Measurements from ENCODE around the gene ZBTB21. TPM values are rescaled to one million over a fixed set of nuclear protein-coding genes. Genes with fewer than 3 reads are reported as not detected.

The ZBTB21 gene
- total and polyA plus RNA-seq, 2 experiments from 2014 or later, result 10.0 to 11.0 TPM

DNA sequence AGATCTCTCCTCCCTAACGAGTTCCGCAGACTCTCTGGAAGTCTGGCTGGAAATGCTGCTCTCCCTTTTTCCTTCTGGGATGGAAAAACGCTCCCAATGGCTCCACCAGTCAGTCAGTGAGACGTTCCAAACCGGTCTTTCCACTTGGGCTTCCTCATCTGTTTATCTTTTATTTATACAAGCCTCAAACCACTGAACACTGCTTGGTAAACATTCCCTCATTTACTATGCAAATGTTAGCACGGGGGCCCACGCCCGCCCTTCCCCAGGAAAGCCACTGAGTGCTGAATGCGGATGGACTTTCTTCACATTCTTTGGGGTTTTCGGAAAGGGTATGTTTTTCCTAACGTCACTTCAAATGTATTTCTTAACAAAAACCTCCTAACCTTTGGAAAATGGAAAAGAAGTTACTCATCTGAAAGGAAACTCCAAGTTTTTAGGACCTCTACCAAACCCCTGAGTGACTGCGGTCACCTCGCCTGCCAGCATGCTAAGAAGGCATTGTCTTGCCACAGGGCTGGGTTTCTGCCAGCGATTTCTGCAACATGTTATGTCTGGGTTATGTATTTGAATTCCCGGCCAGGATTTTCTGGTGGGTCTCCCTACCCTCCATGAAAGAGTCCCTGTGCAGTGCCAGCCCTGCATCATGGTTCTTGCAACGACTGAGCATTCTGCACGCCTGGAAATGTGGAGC is 47.0 kb upstream of the ZBTB21 start (continued):
- TF ChIP-seq, protein P1, sequence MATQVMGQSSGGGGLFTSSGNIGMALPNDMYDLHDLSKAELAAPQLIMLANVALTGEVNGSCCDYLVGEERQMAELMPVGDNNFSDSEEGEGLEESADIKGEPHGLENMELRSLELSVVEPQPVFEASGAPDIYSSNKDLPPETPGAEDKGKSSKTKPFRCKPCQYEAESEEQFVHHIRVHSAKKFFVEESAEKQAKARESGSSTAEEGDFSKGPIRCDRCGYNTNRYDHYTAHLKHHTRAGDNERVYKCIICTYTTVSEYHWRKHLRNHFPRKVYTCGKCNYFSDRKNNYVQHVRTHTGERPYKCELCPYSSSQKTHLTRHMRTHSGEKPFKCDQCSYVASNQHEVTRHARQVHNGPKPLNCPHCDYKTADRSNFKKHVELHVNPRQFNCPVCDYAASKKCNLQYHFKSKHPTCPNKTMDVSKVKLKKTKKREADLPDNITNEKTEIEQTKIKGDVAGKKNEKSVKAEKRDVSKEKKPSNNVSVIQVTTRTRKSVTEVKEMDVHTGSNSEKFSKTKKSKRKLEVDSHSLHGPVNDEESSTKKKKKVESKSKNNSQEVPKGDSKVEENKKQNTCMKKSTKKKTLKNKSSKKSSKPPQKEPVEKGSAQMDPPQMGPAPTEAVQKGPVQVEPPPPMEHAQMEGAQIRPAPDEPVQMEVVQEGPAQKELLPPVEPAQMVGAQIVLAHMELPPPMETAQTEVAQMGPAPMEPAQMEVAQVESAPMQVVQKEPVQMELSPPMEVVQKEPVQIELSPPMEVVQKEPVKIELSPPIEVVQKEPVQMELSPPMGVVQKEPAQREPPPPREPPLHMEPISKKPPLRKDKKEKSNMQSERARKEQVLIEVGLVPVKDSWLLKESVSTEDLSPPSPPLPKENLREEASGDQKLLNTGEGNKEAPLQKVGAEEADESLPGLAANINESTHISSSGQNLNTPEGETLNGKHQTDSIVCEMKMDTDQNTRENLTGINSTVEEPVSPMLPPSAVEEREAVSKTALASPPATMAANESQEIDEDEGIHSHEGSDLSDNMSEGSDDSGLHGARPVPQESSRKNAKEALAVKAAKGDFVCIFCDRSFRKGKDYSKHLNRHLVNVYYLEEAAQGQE (IDR thresholded peaks at IDR 0.05; ENCODE audit: unreplicated experiment), result no peak

DNA sequence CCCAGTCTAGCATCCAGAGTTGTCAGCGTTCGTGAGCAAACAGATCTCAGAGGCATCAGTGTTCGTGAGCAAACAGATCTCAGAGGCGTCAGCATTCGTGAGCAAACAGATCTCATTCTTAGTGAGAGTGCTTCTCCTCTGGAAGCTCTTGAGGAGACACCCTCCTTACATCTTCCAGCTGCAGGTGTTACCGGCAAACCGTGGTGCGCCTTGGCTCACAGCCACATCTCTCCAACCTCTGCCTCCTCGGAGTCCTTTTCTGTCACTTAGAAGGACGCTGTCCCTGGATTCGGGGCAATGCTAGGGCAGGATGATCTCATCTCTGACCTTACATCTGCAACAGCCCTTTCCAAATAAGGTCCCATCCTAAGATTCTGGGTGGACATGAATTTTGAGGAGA is 46.3 kb upstream of the ZBTB21 start:
- Histone ChIP-seq H3K4me3 (no peak overlapping the region), H3K79me2 (replicated peaks; ENCODE audit: insufficient read depth) (no peaks in the 10 kb centered on the region), H3K36me3 (ENCODE audit: insufficient read depth) (no peaks in the 10 kb centered on the region), H3F3A (replicated peaks; ENCODE audit: low read depth) (no peaks in the 10 kb centered on the region), H2AFZ (peak overlapping the region; percentile 26), H4K20me1 (replicated peaks; ENCODE audit: insufficient read depth) (no peaks in the 10 kb centered on the region), H3K4me2 (peak overlapping the region; percentile 28; the same call in 1 of the 2 replicates), H3K9me2 (ENCODE audit: insufficient read depth) (no peaks in the 10 kb centered on the region), H3K27me3 (ENCODE audit: insufficient read depth) (no peaks in the 10 kb centered on the region), H3K4me1 (ENCODE audit: insufficient read depth) (peaks cover 17% of the 10 kb centered on the region), H3K27ac (ENCODE audit: low read depth) (no peak overlapping the region)
- ATAC-seq (no peak), DNase-seq (ENCODE audit: low spot score) (no peak)
- Mint-ChIP-seq H3K27me3 (ENCODE audit: insufficient read depth, low read depth, poor library complexity) (peaks cover 7% of the 10 kb centered on the region), H3K9me3 (peaks cover 11% of the 10 kb centered on the region), H3K4me1 (peaks cover 29% of the 10 kb centered on the region), H3K27ac (no peak overlapping the region), H3K4me3 (no peak overlapping the region; the same call in 2 of the 3 replicates), H3K36me3 (ENCODE audit: low read depth) (no peaks in the 10 kb centered on the region)
- no peak for TF ChIP-seq ZNF114 (CRISPR knock-in tag; IDR thresholded peaks at IDR 0.05)
- no peak for TF ChIP-seq JUNB (IDR thresholded peaks at IDR 0.05; ENCODE audit: unreplicated experiment)
- TF ChIP-seq STAT1 (IDR thresholded peaks at IDR 0.05; ENCODE audit: unreplicated experiment), result no peak
- TF ChIP-seq NANOG (IDR thresholded peaks at IDR 0.05; ENCODE audit: borderline replicate concordance), result no peak
- TF ChIP-seq EZH2phosphoT487 (IDR thresholded peaks at IDR 0.05; ENCODE audit: unreplicated experiment), result no peak
- no peak for TF ChIP-seq ZNF331 (CRISPR knock-in tag; IDR thresholded peaks at IDR 0.05; ENCODE audit: low read depth)

DNA sequence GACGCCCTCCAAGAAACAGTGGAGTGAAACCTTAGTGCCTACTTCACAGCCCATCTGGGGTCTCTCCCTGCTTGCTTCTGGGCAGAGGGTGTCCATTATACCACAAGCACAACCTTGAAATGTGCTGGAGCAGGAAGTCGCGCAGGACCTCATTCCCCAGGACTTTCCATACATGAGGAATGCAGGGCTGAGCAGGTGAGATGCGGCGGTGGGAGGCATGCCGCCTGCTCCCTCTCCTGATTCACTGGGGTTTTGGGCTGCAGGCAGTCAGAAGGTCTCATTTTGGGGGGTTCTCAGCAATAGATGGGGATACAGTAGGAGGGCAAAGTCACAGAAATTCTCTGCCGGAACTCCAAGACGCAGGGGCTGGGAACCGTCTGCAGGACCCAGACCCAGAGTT is 45.3 kb upstream of the ZBTB21 start:
- peaks cover 5% of the 10 kb centered on the region for H3K27me3 Mint-ChIP-seq (ENCODE audit: insufficient read depth, low read depth, poor library complexity)
- DNase-seq (ENCODE audit: low spot score), result no peak
- Histone ChIP-seq H3K4me2 (no peak overlapping the region), H3K9me2 (ENCODE audit: insufficient read depth) (no peaks in the 10 kb centered on the region), H3K27ac (ENCODE audit: low read depth) (no peak overlapping the region), H3K79me2 (replicated peaks; ENCODE audit: insufficient read depth) (no peaks in the 10 kb centered on the region), H3K36me3 (ENCODE audit: insufficient read depth) (no peaks in the 10 kb centered on the region), H2AFZ (no peak overlapping the region), H3F3A (replicated peaks; ENCODE audit: low read depth) (no peaks in the 10 kb centered on the region), H3K27me3 (ENCODE audit: insufficient read depth) (no peaks in the 10 kb centered on the region), H4K20me1 (replicated peaks; ENCODE audit: insufficient read depth) (no peaks in the 10 kb centered on the region), H3K4me1 (ENCODE audit: insufficient read depth) (peaks cover 17% of the 10 kb centered on the region), H3K4me3 (no peak overlapping the region)
- peaks cover 11% of the 10 kb centered on the region for H3K9me3 Mint-ChIP-seq
- H3K27ac Mint-ChIP-seq, result no peak overlapping the region
- no peaks in the 10 kb centered on the region for H3K36me3 Mint-ChIP-seq (ENCODE audit: low read depth)
- no peak for ATAC-seq
- H3K4me3 Mint-ChIP-seq, result no peak overlapping the region
- H3K4me1 Mint-ChIP-seq, result peaks cover 22% of the 10 kb centered on the region
- TF ChIP-seq ZNF114 (CRISPR knock-in tag; IDR thresholded peaks at IDR 0.05), result no peak
- TF ChIP-seq POLR2AphosphoS5 (IDR thresholded peaks at IDR 0.05; ENCODE audit: low read depth), result no peak
- TF ChIP-seq STAT1 (IDR thresholded peaks at IDR 0.05; ENCODE audit: unreplicated experiment), result no peak
- TF ChIP-seq NANOG (IDR thresholded peaks at IDR 0.05; ENCODE audit: borderline replicate concordance), result no peak
- TF ChIP-seq, protein P1 (IDR thresholded peaks at IDR 0.05; ENCODE audit: unreplicated experiment), result no peak
- no peak for TF ChIP-seq EZH2phosphoT487 (IDR thresholded peaks at IDR 0.05; ENCODE audit: unreplicated experiment)
- TF ChIP-seq EZH2 (IDR thresholded peaks at IDR 0.05; ENCODE audit: low read depth, unreplicated experiment), result no peak
- TF ChIP-seq, protein P2, sequence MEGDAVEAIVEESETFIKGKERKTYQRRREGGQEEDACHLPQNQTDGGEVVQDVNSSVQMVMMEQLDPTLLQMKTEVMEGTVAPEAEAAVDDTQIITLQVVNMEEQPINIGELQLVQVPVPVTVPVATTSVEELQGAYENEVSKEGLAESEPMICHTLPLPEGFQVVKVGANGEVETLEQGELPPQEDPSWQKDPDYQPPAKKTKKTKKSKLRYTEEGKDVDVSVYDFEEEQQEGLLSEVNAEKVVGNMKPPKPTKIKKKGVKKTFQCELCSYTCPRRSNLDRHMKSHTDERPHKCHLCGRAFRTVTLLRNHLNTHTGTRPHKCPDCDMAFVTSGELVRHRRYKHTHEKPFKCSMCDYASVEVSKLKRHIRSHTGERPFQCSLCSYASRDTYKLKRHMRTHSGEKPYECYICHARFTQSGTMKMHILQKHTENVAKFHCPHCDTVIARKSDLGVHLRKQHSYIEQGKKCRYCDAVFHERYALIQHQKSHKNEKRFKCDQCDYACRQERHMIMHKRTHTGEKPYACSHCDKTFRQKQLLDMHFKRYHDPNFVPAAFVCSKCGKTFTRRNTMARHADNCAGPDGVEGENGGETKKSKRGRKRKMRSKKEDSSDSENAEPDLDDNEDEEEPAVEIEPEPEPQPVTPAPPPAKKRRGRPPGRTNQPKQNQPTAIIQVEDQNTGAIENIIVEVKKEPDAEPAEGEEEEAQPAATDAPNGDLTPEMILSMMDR (conservative IDR thresholded peaks at IDR 0.05; ENCODE audit: low read depth in 2 of 2), result no peak
- TF ChIP-seq CREB1 (CRISPR knock-in tag; IDR thresholded peaks at IDR 0.05; ENCODE audit: low read depth), result no peak
